Renal pelvis (tissue), 3 donors: ENCODE measurements around the gene COL5A3. TPM values are rescaled to one million over a fixed set of nuclear protein-coding genes. Genes with fewer than 3 reads are reported as not detected.

Experiments used
- polyA plus RNA-seq, 3 donors: library from polyadenylated mRNA; unstranded; fragments of 120-200 nt; gene quantifications; one replicate each; pipeline ENCODE4 v1.2.1, GENCODE V29; 2013; ENCODE audit not compliant: insufficient read length in 3 of 3

Gene COL5A3
- polyA plus RNA-seq, 3 donors = 0.99 to 1.4 (median 1.1) TPM

Other genes starting within 250 kb of the COL5A3 start
- 10 to 100 TPM; 16.8 to 40.0 (median 31.2) TPM for gene ZNF846, start 241.8 kb downstream of the COL5A3 start, polyA plus RNA-seq
- 10 to 100 TPM; 29.8 to 38.6 (median 33.9) TPM for gene FBXL12, start 191.4 kb downstream of the COL5A3 start, polyA plus RNA-seq
- gene UBL5, start 182.6 kb downstream of the COL5A3 start, polyA plus RNA-seq = 100 to 1,000 TPM; 275 to 319 (median 294) TPM
- 10 to 100 TPM; 65.8 to 77.5 (median 76.9) TPM for gene PIN1, start 175.2 kb downstream of the COL5A3 start, polyA plus RNA-seq
- gene OLFM2, start 74.0 kb downstream of the COL5A3 start, polyA plus RNA-seq = 10 to 100 TPM; 23.7 to 28.2 (median 28.2) TPM
- not detected for gene RDH8, start 3.0 kb upstream of the COL5A3 start, polyA plus RNA-seq
- 10 to 100 TPM; 25.0 to 30.2 (median 27.7) TPM for gene SHFL, start 75.8 kb upstream of the COL5A3 start, polyA plus RNA-seq
- 1 to 10 TPM; 1.6 to 3.9 (median 3.5) TPM for gene ANGPTL6, start 92.2 kb upstream of the COL5A3 start, polyA plus RNA-seq
- gene PPAN, start 95.9 kb upstream of the COL5A3 start, polyA plus RNA-seq = 10 to 100 TPM; 35.7 to 45.6 (median 36.6) TPM
- gene P2RY11, start 101.2 kb upstream of the COL5A3 start, polyA plus RNA-seq = 10 to 100 TPM; 14.2 to 19.3 (median 18.4) TPM
- 100 to 1,000 TPM; 197 to 223 (median 211) TPM for gene EIF3G, start 109.4 kb upstream of the COL5A3 start, polyA plus RNA-seq
- gene DNMT1, start 184.4 kb upstream of the COL5A3 start, polyA plus RNA-seq = 100 to 1,000 TPM; 102 to 125 (median 107) TPM
- gene S1PR2, start 220.8 kb upstream of the COL5A3 start, polyA plus RNA-seq = 10 to 100 TPM; 12.1 to 13.5 (median 12.3) TPM
- gene MRPL4, start 241.7 kb upstream of the COL5A3 start, polyA plus RNA-seq = 10 to 100 TPM; 47.5 to 58.3 (median 58.1) TPM